Brain microvascular endothelial cell (primary cell): ENCODE results near the gene EXOSC1.
"Not testable (repeated sequence)": the region's sequence is repeated elsewhere in the genome, so short reads cannot be mapped to it uniquely, and the experiment has no call there.

Experiments
- DNase-seq: peaks from one replicate; pipeline ENCODE4 v3.0.0-alpha.2; 2020
- H3K27ac ChIP-seq: fragments of 250-450 bp; sonication (Bioruptor Pico); 2 replicates; pipeline ENCODE4 v1.5.1; 2020; ENCODE audit warnings: mild to moderate bottlenecking, moderate library complexity
- H3K27me3 ChIP-seq: fragments of 250-450 bp; sonication (Bioruptor Pico); replicated peaks from 2 replicates; pipeline ENCODE4 v1.5.1; 2020; ENCODE audit warnings: mild to moderate bottlenecking
- H3K36me3 ChIP-seq: fragments of 250-450 bp; sonication (Bioruptor Pico); replicated peaks from 2 replicates; pipeline ENCODE4 v1.5.1; 2020; ENCODE audit warnings: mild to moderate bottlenecking
- H3K4me3 ChIP-seq: 2 replicates; pipeline ENCODE4 v1.5.1; 2011; ENCODE audit warnings: low read depth, mild to moderate bottlenecking, control low read depth, low read length, moderate library complexity
- in situ Hi-C: cut with HindIII; loops from 2 replicates; pipeline ENCODE4 v1.10.0; 2017; ENCODE audit warnings: low sequenced_read_pairs, low pct_ligation_motif_present
- TF ChIP-seq, protein P1 (sequence below): IDR thresholded peaks from 2 replicates; pipeline ENCODE4 v1.5.1; 2011; ENCODE audit warnings: low read depth, mild to moderate bottlenecking, moderate library complexity, low read length, control low read depth, inconsistent platforms; ENCODE audit errors: missing control alignments

The EXOSC1 gene

DNA sequence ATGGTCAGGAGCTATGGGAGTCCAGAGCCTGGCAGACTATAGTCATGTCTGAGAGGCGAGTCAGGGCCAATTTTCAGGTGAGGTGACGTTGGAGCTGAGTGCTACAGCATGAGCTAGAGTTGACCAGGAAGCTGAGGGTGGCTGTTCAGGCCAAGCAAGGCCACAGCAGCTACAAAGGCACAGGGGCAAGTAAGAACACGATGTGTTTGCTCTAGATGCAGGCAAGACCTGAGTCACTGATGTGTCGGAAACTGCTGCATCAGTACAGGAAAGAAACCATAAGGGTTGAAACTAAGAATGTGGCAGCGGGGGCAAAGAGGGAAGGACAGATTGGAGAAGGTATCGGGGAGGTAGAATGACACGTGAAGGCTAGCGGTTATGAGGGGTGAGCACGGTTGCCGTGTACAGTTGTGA lies 32.9 kb downstream of the EXOSC1 start:
- in situ Hi-C loops = no loop called here
- Histone ChIP-seq H3K27me3 (no peaks in the 10 kb centered on the region), H3K36me3 (no peaks in the 10 kb centered on the region), H3K27ac (no peak overlapping the region), H3K4me3 (no peak overlapping the region)
- TF ChIP-seq, protein P1, sequence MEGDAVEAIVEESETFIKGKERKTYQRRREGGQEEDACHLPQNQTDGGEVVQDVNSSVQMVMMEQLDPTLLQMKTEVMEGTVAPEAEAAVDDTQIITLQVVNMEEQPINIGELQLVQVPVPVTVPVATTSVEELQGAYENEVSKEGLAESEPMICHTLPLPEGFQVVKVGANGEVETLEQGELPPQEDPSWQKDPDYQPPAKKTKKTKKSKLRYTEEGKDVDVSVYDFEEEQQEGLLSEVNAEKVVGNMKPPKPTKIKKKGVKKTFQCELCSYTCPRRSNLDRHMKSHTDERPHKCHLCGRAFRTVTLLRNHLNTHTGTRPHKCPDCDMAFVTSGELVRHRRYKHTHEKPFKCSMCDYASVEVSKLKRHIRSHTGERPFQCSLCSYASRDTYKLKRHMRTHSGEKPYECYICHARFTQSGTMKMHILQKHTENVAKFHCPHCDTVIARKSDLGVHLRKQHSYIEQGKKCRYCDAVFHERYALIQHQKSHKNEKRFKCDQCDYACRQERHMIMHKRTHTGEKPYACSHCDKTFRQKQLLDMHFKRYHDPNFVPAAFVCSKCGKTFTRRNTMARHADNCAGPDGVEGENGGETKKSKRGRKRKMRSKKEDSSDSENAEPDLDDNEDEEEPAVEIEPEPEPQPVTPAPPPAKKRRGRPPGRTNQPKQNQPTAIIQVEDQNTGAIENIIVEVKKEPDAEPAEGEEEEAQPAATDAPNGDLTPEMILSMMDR = no peak
- DNase-seq = peak; percentile 12

DNA sequence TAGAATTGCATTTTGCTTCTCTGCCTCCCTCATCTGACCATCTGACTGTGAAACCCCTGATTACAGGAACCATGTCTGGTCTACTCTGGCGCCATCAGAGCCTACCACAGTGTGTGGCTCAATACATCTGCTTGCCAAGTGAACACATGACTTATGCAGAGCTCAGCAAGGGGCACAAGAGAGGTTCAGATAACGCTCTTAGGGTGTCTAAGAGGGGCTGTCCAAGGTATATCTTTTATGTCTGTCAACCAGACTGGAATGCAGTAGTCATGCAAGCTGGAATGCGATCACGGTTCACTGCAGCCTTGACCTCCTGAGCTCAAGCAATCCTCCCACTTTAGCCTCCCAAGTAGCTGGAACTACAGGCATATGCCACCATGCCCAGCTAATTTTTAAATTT lies 34.4 kb downstream of the EXOSC1 start:
- H3K4me3 ChIP-seq = no peak overlapping the region
- in situ Hi-C loops = no loop called here
- peak; percentile 34 for DNase-seq
- H3K27ac ChIP-seq = no peak overlapping the region
- no peaks in the 10 kb centered on the region for H3K36me3 ChIP-seq
- no peaks in the 10 kb centered on the region for H3K27me3 ChIP-seq
- TF ChIP-seq, protein P1 = no peak

DNA sequence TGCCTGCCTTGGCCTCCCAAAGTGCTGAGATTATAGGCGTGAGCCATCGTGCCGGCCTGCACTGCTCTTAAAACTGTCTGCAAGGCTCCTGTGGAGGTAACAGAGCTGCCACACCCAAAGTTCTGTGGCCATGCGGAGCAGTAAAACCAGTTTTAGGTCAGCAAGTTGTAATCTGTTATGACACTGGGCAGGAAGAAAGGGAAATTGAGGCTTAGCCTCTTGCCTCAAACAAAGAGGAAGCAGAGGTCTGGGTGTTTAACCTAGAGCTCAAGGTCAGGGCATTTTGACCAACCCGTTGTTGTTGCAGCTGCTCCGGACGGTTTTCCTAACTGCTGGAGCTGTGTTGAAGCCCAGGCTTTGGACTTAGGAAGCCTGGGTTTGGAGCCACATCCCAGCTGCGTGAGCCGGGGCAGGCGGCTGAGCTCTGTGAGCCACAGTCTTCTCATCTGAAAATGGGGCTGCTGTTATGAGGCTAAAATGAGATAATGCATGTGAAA lies 37.3 kb downstream of the EXOSC1 start:
- TF ChIP-seq, protein P1 = no peak
- Histone ChIP-seq H3K36me3 (no peaks in the 10 kb centered on the region), H3K4me3 (no peak overlapping the region), H3K27ac (no peak overlapping the region), H3K27me3 (no peaks in the 10 kb centered on the region)
- no peak for DNase-seq
- in situ Hi-C loops = no loop called here

DNA sequence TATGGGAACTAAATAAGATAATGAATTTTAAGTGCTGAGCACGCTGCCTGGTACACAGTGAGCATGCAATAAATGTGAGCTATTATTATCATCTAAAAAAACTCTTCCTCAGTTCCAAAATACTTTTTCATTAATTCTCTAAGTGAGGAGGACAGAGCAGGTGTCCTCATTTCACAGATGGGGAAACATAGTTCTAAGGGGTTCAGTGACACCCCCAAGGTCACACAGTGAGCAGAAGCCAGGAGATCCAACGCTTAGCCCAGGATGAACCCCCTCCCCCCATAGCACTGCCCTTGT lies 37.9 kb downstream of the EXOSC1 start:
- Histone ChIP-seq H3K4me3 (no peak overlapping the region), H3K27ac (no peak overlapping the region)
- TF ChIP-seq, protein P1 = no peak

DNA sequence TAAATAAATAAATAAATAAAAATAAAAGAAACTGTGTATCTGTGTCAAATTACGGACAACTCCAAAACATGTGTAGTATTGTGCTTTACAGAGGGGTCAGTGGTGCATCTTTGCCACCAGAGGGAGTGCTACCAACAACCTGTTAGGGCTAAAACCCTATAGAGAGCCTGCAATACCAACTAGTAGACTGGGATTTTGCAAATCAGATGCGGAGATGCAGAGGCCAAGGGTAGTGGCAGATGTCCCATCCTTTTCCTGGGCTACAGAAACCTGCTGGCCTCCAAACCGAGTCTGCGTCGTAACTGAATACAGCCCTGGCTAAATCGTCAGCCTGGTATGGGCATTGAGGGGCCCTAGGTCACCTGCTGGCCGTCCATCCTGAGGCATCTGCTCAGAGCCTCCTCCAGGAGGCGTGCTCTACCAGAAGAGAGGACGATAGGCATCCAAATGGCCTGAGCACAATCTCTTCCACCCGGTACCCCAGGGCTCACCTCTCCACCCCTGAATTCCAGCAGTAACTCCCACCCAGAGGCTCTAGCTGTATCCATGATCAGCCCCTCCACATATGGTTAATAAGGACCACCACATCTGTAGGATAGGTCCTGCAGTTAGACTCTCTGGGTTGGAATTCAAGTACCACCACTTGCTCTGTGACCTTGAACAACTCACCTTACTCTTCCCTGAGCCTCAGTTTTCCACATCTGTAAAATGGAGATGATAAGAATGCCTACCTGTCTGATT lies 38.4 kb downstream of the EXOSC1 start:
- peak; percentile 68 for DNase-seq
- in situ Hi-C loops = no loop called here
- no peak overlapping the region for H3K27ac ChIP-seq
- TF ChIP-seq, protein P1 = peak; percentile 69
- H3K27me3 ChIP-seq = no peaks in the 10 kb centered on the region
- peak overlapping the region; percentile 15 for H3K4me3 ChIP-seq
- no peaks in the 10 kb centered on the region for H3K36me3 ChIP-seq

More for the DNA sequence above, 37.9 kb downstream of the EXOSC1 start:
- Histone ChIP-seq H3K36me3 (no peaks in the 10 kb centered on the region), H3K27me3 (no peaks in the 10 kb centered on the region)
- no peak for DNase-seq
- in situ Hi-C loops = no loop called here

DNA sequence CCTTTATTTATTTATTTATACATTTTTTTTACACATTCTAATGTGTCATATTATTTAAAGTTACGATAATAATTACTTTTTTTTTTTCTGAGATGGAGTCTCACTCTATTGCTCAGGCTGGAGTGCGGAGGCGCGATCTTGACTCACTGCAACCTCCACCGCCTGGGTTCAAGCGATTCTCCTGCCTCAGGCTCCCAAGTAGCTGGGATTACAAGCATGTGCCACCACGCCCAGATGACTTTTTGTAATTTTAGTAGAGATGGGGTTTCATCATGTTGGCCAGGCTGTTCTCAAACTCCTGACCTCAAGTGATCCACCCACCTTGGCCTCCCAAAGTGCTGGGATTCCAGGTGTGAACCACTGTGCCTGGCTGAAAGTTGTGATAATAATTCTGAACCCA lies 39.3 kb downstream of the EXOSC1 start:
- H3K27ac ChIP-seq, in situ Hi-C loops, DNase-seq, H3K27me3 ChIP-seq, H3K4me3 ChIP-seq, H3K36me3 ChIP-seq: not testable (repeated sequence)
